ENCODE results near the gene SP4.

GRCh38 chr7:21562385-21562784 is 134.5 kb downstream of the SP4 start:
- no peak for TF ChIP-seq CTCF (IDR thresholded peaks at IDR 0.05)
- no peak for TF ChIP-seq POLR2A (IDR thresholded peaks at IDR 0.05)
- no peak for TF ChIP-seq POLR2AphosphoS5 (IDR thresholded peaks at IDR 0.05)
- no peak for TF ChIP-seq EP300 (IDR thresholded peaks at IDR 0.05)

All from sigmoid colon (tissue), 4 donors.